B cell (primary cell): ENCODE measurements around the gene TRIP13.

Source experiments
- CTCF ChIP-seq: fragments of 200-600 bp; IDR thresholded peaks from one replicate; pipeline ENCODE4 v1.8.0; 2022; ENCODE audit warnings: antibody characterized with exemption, mild to moderate bottlenecking
- EZH2 ChIP-seq: IDR thresholded peaks from 2 replicates; pipeline ENCODE4 v1.6.1; 2012; ENCODE audit warnings: borderline replicate concordance, low read depth, mild to moderate bottlenecking, moderate library complexity, low read length; ENCODE audit not compliant: insufficient read depth, poor library complexity, severe bottlenecking

GRCh38 chr5:882253-883183 is 10.2 kb upstream of the TRIP13 start:
- no peak for TF ChIP-seq CTCF
- TF ChIP-seq EZH2, result no peak
